Ovary (tissue), 9 donors: ENCODE results near the gene SERINC3. TPM values are rescaled to one million over a fixed set of nuclear protein-coding genes. Genes with fewer than 3 reads are reported as not detected.
"Not testable (repeated sequence)": the region's sequence is repeated elsewhere in the genome, so short reads cannot be mapped to it uniquely, and the experiment has no call there.

Experiments
- DNase-seq, 5 donors: peaks; one replicate each; pipeline ENCODE4 v3.0.0-alpha.2; 2019 to 2020
- H3K27ac ChIP-seq, 2 donors: fragments of 200-600 bp; one replicate each; pipeline versions ENCODE4 v1.5.1 to v1.8.0; 2019 to 2022
- H3K27me3 ChIP-seq: fragments of 200-600 bp; one replicate; pipeline ENCODE4 v1.8.0; 2022
- H3K36me3 ChIP-seq: fragments of 200-600 bp; sonication (generic); one replicate; pipeline ENCODE4 v1.5.1; 2019
- H3K4me1 ChIP-seq: one replicate; pipeline ENCODE4 v1.8.1; 2013; ENCODE audit warnings: mild to moderate bottlenecking, moderate library complexity; ENCODE audit not compliant: insufficient read depth
- H3K4me3 ChIP-seq: fragments of 200-600 bp; sonication (generic); one replicate; pipeline ENCODE4 v1.5.1; 2017
- H3K9me3 ChIP-seq, 2 donors: fragments of 200-600 bp in 1 of 2; sonication (generic) in 1 of 2; one replicate each; pipeline versions ENCODE4 v1.5.1 to v1.8.1; 2013 to 2019; ENCODE audit warnings: mild to moderate bottlenecking in 1 of 2, moderate library complexity in 1 of 2
- EP300 ChIP-seq: sonication (generic); formaldehyde crosslinking; IDR thresholded peaks from one replicate; pipeline ENCODE4 v1.6.1; 2017; ENCODE audit warnings: antibody characterized with exemption
- POLR2A ChIP-seq: fragments of 450-650 bp; IDR thresholded peaks from one replicate; pipeline ENCODE4 v1.6.1; 2017; ENCODE audit warnings: antibody characterized with exemption, mild to moderate bottlenecking, moderate library complexity
- WGBS, 3 donors: extraction: QIAGEN DNeasy Blood & Tissue Kit in 1 of 3; methylation state at CpG; one replicate each; pipeline versions ENCODE4 v1.1.5 to v1.1.7; 2013 to 2017; 5-methylcytosine and 5-hydroxymethylcytosine counted together
- intact Hi-C, 4 donors: fragments of 100-400 bp; cut with DNase I; formaldehyde crosslinking; loops; one replicate each; pipeline versions ENCODE4 v1.11.0 to v1.15.1; 2022 to 2023
- polyA plus RNA-seq, 2 donors: library from polyadenylated mRNA; stranded (reverse); fragments of 200-250 nt in 1 of 2; fragments of 350-450 nt in 1 of 2; fragmentation: Illumina TruSeq in 1 of 2; extraction: RNeasy Lipid Tissue Mini Kit (QIAGEN cat#74804) in 1 of 2; gene quantifications; one replicate each; pipeline ENCODE4 v1.2.3, GENCODE V29; 2013 to 2014
- total RNA-seq, 7 donors: library from RNA; depleted of rRNA in 2 of 7; stranded (reverse); fragments of >200 nt in 2 of 7; fragmentation: NEBNext Ultra II Directional in 3 of 7; extraction: Animal tissue kit (Norgen Biotek cat#: 25700) in 3 of 7; gene quantifications; one replicate each; pipeline versions ENCODE4 v1.1.0 to v1.2.4, GENCODE V29; 2016 to 2023
- TF ChIP-seq, protein P1 (sequence below), 3 donors: fragments of 450-650 bp in 2 of 3; fragments of 200-600 bp in 1 of 3; IDR thresholded peaks; one replicate each; pipeline versions ENCODE4 v1.5.1 to v1.8.0; 2016 to 2022; ENCODE audit warnings: antibody characterized with exemption in 3 of 3, mild to moderate bottlenecking in 1 of 3
- donor health status: DM: no; HTN: no; CAD: no; lungs with moderate emphysema.
- donor health status: DM: no; HTN: no; CAD: no.
- donor health status: Bipolar disorder and iron deficiency.
- donor health status: DM: yes; HTN: yes; CAD: no.
- donor health status: DM: no; HTN: no; CAD: no.
- donor health status: DM: yes; HTN: yes; CAD: no.

Gene SERINC3
- total and polyA plus RNA-seq, 9 donors = 52.1 to 171 (median 90.1) TPM

- Histone ChIP-seq H3K4me1 (peaks cover 4% of the 10 kb centered on the region), H3K36me3 (no peaks in the 10 kb centered on the region), H3K4me3 (no peak overlapping the region), H3K27me3 (no peaks in the 10 kb centered on the region), H3K27ac (no peak overlapping the region), H3K9me3 (no peaks in the 10 kb centered on the region)
- DNase-seq = no peak
- 94 to 99% (median 98%) methylated on average over 3 of the region's 3 CpGs for WGBS, 3 donors
- intact Hi-C loops = no loop called here
- TF ChIP-seq POLR2A (no peak), EP300 (no peak)
- TF ChIP-seq, protein P1, sequence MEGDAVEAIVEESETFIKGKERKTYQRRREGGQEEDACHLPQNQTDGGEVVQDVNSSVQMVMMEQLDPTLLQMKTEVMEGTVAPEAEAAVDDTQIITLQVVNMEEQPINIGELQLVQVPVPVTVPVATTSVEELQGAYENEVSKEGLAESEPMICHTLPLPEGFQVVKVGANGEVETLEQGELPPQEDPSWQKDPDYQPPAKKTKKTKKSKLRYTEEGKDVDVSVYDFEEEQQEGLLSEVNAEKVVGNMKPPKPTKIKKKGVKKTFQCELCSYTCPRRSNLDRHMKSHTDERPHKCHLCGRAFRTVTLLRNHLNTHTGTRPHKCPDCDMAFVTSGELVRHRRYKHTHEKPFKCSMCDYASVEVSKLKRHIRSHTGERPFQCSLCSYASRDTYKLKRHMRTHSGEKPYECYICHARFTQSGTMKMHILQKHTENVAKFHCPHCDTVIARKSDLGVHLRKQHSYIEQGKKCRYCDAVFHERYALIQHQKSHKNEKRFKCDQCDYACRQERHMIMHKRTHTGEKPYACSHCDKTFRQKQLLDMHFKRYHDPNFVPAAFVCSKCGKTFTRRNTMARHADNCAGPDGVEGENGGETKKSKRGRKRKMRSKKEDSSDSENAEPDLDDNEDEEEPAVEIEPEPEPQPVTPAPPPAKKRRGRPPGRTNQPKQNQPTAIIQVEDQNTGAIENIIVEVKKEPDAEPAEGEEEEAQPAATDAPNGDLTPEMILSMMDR (IDR thresholded peaks at IDR 0.05) = no peak
Observed at GRCh38 chr20:44566018-44566417, 44.1 kb upstream of the SERINC3 start.

- no peak for DNase-seq
- intact Hi-C loops = no loop called here
- no peak overlapping the region for H3K27ac ChIP-seq
- TF ChIP-seq EP300 = no peak
- no peak for TF ChIP-seq POLR2A
- TF ChIP-seq, protein P1 (IDR thresholded peaks at IDR 0.05) = no peak
- peaks cover 4% of the 10 kb centered on the region for H3K4me1 ChIP-seq
- H3K9me3 ChIP-seq = no peaks in the 10 kb centered on the region
- no peaks in the 10 kb centered on the region for H3K27me3 ChIP-seq
- no peaks in the 10 kb centered on the region for H3K36me3 ChIP-seq
- no peak overlapping the region for H3K4me3 ChIP-seq
Observed at GRCh38 chr20:44561876-44562275, 40.0 kb upstream of the SERINC3 start.

GRCh38 chr20:44560818-44561217 lies 38.9 kb upstream of the SERINC3 start:
- intact Hi-C loops, H3K36me3 ChIP-seq, H3K4me1 ChIP-seq, DNase-seq, H3K9me3 ChIP-seq, H3K27me3 ChIP-seq, H3K27ac ChIP-seq, H3K4me3 ChIP-seq: not testable (repeated sequence)
- 91 to 94% (median 94%) methylated on average over 6 of the region's 6 CpGs for WGBS, 3 donors

DNA sequence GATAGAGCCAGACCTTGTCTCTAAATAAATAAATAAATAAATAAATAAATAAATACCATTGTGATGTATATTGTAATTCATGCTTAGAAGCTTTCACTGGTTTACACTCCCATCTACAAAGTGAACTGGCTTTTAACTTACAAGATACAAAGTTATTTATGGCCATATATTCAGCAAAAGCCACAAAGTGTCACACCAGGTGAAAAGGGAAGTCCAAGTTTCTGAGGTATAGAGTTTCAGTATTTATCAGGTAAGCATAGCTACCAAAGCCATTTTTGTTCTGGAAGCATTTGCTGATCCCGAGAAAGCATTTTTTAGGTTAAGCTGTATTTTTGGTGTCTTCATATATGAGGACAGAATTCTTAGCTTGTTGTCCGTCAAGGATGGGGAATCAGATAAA lies 38.4 kb upstream of the SERINC3 start:
- H3K4me3 ChIP-seq = no peak overlapping the region
- WGBS, 3 donors = 93 to 97% (median 97%) methylated on average over 2 of the region's 2 CpGs
- TF ChIP-seq, protein P1 (IDR thresholded peaks at IDR 0.05) = no peak
- TF ChIP-seq POLR2A = no peak
- no peak for TF ChIP-seq EP300
- DNase-seq = no peak
- no peaks in the 10 kb centered on the region for H3K9me3 ChIP-seq
- H3K27me3 ChIP-seq = no peaks in the 10 kb centered on the region
- H3K27ac ChIP-seq = no peak overlapping the region
- H3K4me1 ChIP-seq = peaks cover 4% of the 10 kb centered on the region
- intact Hi-C loops = no loop called here
- H3K36me3 ChIP-seq = no peaks in the 10 kb centered on the region

GRCh38 chr20:44559302-44559701 lies 37.4 kb upstream of the SERINC3 start:
- TF ChIP-seq POLR2A (no peak), EP300 (no peak)
- TF ChIP-seq, protein P1 (IDR thresholded peaks at IDR 0.05) = no peak
- no peaks in the 10 kb centered on the region for H3K27me3 ChIP-seq
- H3K4me1 ChIP-seq = peaks cover 6% of the 10 kb centered on the region
- DNase-seq = no peak
- no peak overlapping the region for H3K27ac ChIP-seq
- intact Hi-C loops = no loop called here
- H3K36me3 ChIP-seq = no peaks in the 10 kb centered on the region
- no peaks in the 10 kb centered on the region for H3K9me3 ChIP-seq
- no peak overlapping the region for H3K4me3 ChIP-seq
